Tibial nerve (tissue), 3 donors: ENCODE data around the gene HECTD2.

Source experiments
- CTCF ChIP-seq, 5 experiments: fragments of 200-600 bp in 3 of 5; fragments of 450-650 bp in 2 of 5; sonication (generic) in 3 of 5; IDR thresholded peaks; one replicate each; pipeline ENCODE4 v1.5.1; 2016 to 2019; ENCODE audit warnings: antibody characterized with exemption in 5 of 5, mild to moderate bottlenecking in 3 of 5, moderate library complexity in 2 of 5
- POLR2A ChIP-seq, 2 donors: fragments of 450-650 bp; IDR thresholded peaks; one replicate each; pipeline ENCODE4 v1.6.1; 2017; ENCODE audit warnings: antibody characterized with exemption in 2 of 2, mild to moderate bottlenecking in 2 of 2, moderate library complexity in 2 of 2

- TF ChIP-seq POLR2A (IDR thresholded peaks at IDR 0.05) (no peak), CTCF (IDR thresholded peaks at IDR 0.05) (no peak)
These were observed 6.3 kb downstream of the HECTD2 start for GRCh38 chr10:91416339-91416855.
